Fibroblast of pulmonary artery (primary cell): Measurements from ENCODE around the gene SLC8A1.

ENCODE experiments used
- DNase-seq: peaks from one replicate; pipeline ENCODE4 v3.0.0-alpha.2; 2010; ENCODE audit warnings: low read depth
- H3K4me3 ChIP-seq: replicated peaks from 2 replicates; pipeline ENCODE4 v1.5.1; 2011; ENCODE audit warnings: low read depth, mild to moderate bottlenecking, control low read depth, low read length, moderate library complexity
- CTCF ChIP-seq: IDR thresholded peaks from 2 replicates; pipeline ENCODE4 v1.5.1; 2011; ENCODE audit warnings: mild to moderate bottlenecking, control low read depth, low read length, inconsistent platforms; ENCODE audit errors: missing control alignments

Gene SLC8A1

GRCh38 chr2:40476436-40476835 lies 24.5 kb upstream of the SLC8A1 start:
- no peak for TF ChIP-seq CTCF
- DNase-seq = no peak
- H3K4me3 ChIP-seq = no peak overlapping the region

- no peak for TF ChIP-seq CTCF
- DNase-seq = no peak
- no peak overlapping the region for H3K4me3 ChIP-seq
These were observed 22.4 kb upstream of the SLC8A1 start for GRCh38 chr2:40474306-40474705.

- no peak for DNase-seq
- no peak for TF ChIP-seq CTCF
- H3K4me3 ChIP-seq = no peak overlapping the region
These were observed 20.0 kb upstream of the SLC8A1 start for GRCh38 chr2:40471866-40472265.

DNA sequence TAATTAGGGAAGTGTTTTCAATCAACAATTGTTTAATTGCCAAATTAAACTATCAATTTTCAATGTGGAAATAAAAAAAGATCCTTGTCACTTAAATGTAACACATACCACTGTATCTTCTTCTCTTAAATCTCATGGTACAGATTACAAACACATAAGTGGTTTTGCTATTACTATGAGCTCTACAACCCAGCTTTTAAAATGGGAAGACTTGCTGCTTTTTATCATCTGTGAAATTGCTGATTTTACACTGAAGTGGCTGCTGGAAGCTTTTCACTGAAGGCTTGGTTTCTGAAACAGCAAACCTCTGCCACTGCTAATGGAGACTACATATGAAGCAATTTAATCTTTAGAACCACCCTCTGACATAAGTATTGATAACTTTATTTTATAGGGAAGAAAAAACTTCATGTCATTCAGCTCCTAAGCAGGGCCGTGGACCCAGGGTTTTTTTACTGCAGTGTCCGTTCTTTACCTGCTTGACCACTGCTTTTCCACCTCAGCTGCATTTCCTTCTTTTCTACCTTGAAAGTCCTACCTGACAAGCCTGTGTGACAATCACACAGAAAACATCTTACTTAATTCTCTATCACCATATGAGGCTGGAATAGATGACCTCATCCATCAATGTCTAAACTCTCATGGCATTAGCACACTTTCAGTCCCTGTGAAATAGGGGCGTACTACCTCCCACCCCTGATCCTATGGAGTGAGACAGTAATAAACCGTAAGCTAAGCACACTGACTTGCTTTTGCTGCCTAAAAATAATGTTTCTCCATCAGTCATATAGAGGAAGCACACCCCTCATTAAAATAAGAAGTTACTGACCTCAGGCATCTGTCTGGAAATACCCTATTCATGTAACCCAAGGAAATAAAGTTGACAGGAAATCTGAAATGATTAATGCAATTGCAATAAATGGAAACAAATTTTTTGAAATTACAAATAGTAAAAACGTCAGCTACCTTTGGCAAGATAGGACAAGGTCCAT lies 19.2 kb upstream of the SLC8A1 start:
- no peak for TF ChIP-seq CTCF
- no peak overlapping the region for H3K4me3 ChIP-seq
- no peak for DNase-seq

DNA sequence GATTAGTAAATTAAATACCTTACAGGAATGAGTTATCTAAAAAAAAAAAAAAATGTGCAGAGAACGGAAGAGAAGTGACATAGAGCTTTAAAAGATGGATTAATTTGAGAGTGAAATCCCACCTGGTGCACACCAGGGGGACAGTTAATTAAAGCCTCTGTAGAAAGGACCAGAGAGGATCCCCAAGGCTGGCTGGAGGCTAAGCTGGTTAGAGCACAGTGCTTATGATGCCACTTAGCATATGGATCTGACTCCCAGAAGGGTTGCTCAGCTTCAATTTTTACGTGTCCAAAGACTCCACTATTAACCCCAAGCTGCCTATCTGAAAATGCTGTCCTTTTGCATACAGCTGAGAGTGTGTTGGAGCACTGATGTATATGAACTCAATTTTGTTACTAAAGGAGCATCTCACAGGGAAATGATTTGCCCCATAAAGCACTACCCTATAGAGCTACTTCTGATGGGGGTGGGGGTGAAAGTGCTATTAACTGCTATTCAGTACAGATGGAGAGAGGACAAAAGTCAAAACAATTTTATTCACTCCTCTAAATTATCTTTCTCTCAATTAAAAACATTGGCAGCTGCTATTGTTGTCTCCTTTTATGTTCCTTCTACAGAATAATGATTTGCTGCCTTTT lies 15.2 kb upstream of the SLC8A1 start:
- no peak for TF ChIP-seq CTCF
- H3K4me3 ChIP-seq = no peak overlapping the region
- DNase-seq = no peak

DNA sequence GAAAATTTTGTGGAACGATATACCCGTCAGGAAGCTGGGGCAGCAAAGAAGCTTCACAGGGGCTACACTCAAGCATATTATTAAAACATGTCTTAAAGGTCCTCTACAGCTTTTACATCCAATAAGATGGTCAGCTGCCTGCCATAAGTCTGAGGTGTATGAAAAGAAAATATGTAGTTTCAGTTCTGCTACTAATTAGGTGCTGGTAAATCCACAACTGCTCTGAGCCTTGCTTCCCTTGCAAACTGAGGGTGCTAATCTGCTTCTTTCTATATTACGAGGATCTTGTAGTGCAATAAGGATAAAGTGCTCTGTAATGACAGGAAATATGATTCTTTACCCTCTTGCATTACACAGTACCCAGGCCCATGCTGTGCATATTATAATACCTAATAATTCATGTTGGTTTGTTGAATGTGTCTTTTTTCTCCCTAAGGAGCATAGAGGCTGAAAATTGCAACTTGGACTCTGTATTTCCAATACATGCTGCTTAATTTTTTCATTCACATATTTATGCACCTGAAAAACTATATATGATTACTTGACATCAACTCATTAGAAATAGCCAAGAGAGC lies 14.5 kb upstream of the SLC8A1 start:
- no peak for TF ChIP-seq CTCF
- DNase-seq = no peak
- no peak overlapping the region for H3K4me3 ChIP-seq
